OCI-LY7 (cell line): ENCODE data around the gene EXT2. TPM values are rescaled to one million over a fixed set of nuclear protein-coding genes. Genes with fewer than 3 reads are reported as not detected.

ENCODE experiments used
- BruUV-seq: library from RNA; stranded (reverse); fragments of 400-500 nt; replicated peaks from 2 replicates; lab custom pipeline; 2021; lab: Mats Ljungman, UMichigan
- CTCF ChIA-PET: fragments of 300-600 bp; sonication (Branson Sonifier 250); formaldehyde crosslinking; loops from one replicate; lab custom pipeline; 2022; ENCODE audit warnings: antibody characterized with exemption; ENCODE audit not compliant: unreplicated experiment; lab: Charles Lee
- POLR2A ChIA-PET: fragments of 300-600 bp; sonication (Branson Sonifier 250); formaldehyde crosslinking; loops from one replicate; lab custom pipeline; 2022; ENCODE audit warnings: antibody characterized with exemption; lab: Charles Lee
- DNase-seq: peaks from one replicate; pipeline ENCODE4 v3.0.0-alpha.2; 2015; ENCODE audit warnings: low spot score
- H2AFZ ChIP-seq: fragments of 200-600 bp; sonication (generic), shearing (Covaris generic); 2 replicates; pipeline ENCODE4 v1.6.1; 2014; ENCODE audit warnings: mild to moderate bottlenecking, antibody characterized with exemption, low read length, moderate library complexity
- H3K27ac ChIP-seq: fragments of 200-600 bp; sonication (generic); 2 replicates; pipeline ENCODE4 v1.5.1; 2014; ENCODE audit warnings: mixed run types, low read depth, mild to moderate bottlenecking, moderate library complexity, low read length, inconsistent platforms; ENCODE audit not compliant: poor library complexity, severe bottlenecking
- H3K36me3 ChIP-seq: fragments of 200-600 bp; sonication (generic); 2 replicates; pipeline ENCODE4 v1.6.1; 2014; ENCODE audit warnings: mild to moderate bottlenecking, antibody characterized with exemption, low read length, moderate library complexity, mixed read lengths; ENCODE audit not compliant: insufficient read depth
- H3K4me1 ChIP-seq: fragments of 200-600 bp; sonication (generic); 2 replicates; pipeline ENCODE4 v1.5.1; 2014; ENCODE audit warnings: mild to moderate bottlenecking, low read length; ENCODE audit not compliant: insufficient read depth, poor library complexity, severe bottlenecking
- H3K4me2 ChIP-seq: fragments of 200-600 bp; sonication (generic); 2 replicates; pipeline ENCODE4 v1.6.1; 2014; ENCODE audit warnings: mild to moderate bottlenecking, low read length
- H3K4me3 ChIP-seq: fragments of 200-600 bp; sonication (generic); 2 replicates; pipeline ENCODE4 v1.5.1; 2014; ENCODE audit warnings: mild to moderate bottlenecking, low read depth, low read length; ENCODE audit not compliant: poor library complexity, severe bottlenecking
- H3K79me2 ChIP-seq: fragments of 200-600 bp; sonication (generic); 2 replicates; pipeline ENCODE4 v1.6.1; 2016; ENCODE audit warnings: low read depth, mild to moderate bottlenecking, low read length, moderate library complexity, mixed read lengths; ENCODE audit not compliant: insufficient read depth
- H3K9me2 ChIP-seq: fragments of 200-600 bp; sonication (generic); 2 replicates; pipeline ENCODE4 v1.6.1; 2016; ENCODE audit warnings: mild to moderate bottlenecking, low read length, mixed read lengths; ENCODE audit not compliant: insufficient read depth
- H3K9me3 ChIP-seq: fragments of 200-600 bp; sonication (generic); 2 replicates; pipeline ENCODE4 v1.6.1; 2014; ENCODE audit warnings: mild to moderate bottlenecking, mixed run types, low read length, mixed read lengths
- H4K20me1 ChIP-seq: fragments of 200-600 bp; sonication (generic); 2 replicates; pipeline ENCODE4 v1.6.1; 2014; ENCODE audit warnings: mild to moderate bottlenecking, antibody characterized with exemption, low read length, moderate library complexity, mixed read lengths; ENCODE audit not compliant: insufficient read depth
- CTCF ChIP-seq: fragments of 200-600 bp; sonication (generic); conservative IDR thresholded peaks from 2 replicates; pipeline ENCODE4 v1.5.1; 2014; ENCODE audit warnings: mild to moderate bottlenecking, antibody characterized with exemption, low read length, moderate library complexity, mixed read lengths
- EZH2phosphoT487 ChIP-seq: fragments of 200-600 bp; sonication (generic); IDR thresholded peaks from 2 replicates; pipeline ENCODE4 v1.6.1; 2018; ENCODE audit warnings: low read depth, borderline replicate concordance, mild to moderate bottlenecking, mixed run types, antibody characterized with exemption, low read length, moderate library complexity, mixed read lengths
- intact Hi-C: fragments of 100-400 bp; cut with micrococcal nuclease; formaldehyde crosslinking; loops from one replicate; pipeline ENCODE4 v1.10.0; 2022; ENCODE audit not compliant: unreplicated experiment
- total RNA-seq, 2 experiments: library from RNA; depleted of rRNA in 1 of 2; stranded (reverse); fragments of >200 nt in 1 of 2; shearing (Covaris generic) in 1 of 2; gene quantifications; 2 replicates each; pipeline ENCODE4 v1.2.3, GENCODE V29; 2014 to 2022

Gene EXT2
- total RNA-seq, 2 experiments from 2014 or later, result 22.3 to 31.8 TPM

- no TSS peak for BruUV-seq
- CTCF ChIA-PET, result no interaction called here
- intact Hi-C loops, result no loop called here
- Histone ChIP-seq H3K4me3 (no peak overlapping the region), H3K79me2 (no peaks in the 10 kb centered on the region), H3K9me2 (no peaks in the 10 kb centered on the region), H3K36me3 (no peaks in the 10 kb centered on the region), H4K20me1 (no peaks in the 10 kb centered on the region; the same call in 1 of the 2 replicates), H2AFZ (no peak overlapping the region), H3K4me1 (no peaks in the 10 kb centered on the region), H3K9me3 (no peaks in the 10 kb centered on the region), H3K27ac (no peak overlapping the region), H3K4me2 (no peak overlapping the region)
- DNase-seq, result no peak
- TF ChIP-seq EZH2phosphoT487 (no peak), CTCF (no peak)
- POLR2A ChIA-PET, result interaction anchor here (0.7 to 1.5 kb wide), 4 partner anchors 11 to 1125 kb away, joined by 3 to 5 read pairs (median 3); no protein-coding TSS in a partner anchor
Observed at GRCh38 chr11:44172966-44173365, 77.5 kb downstream of the EXT2 start.

DNA sequence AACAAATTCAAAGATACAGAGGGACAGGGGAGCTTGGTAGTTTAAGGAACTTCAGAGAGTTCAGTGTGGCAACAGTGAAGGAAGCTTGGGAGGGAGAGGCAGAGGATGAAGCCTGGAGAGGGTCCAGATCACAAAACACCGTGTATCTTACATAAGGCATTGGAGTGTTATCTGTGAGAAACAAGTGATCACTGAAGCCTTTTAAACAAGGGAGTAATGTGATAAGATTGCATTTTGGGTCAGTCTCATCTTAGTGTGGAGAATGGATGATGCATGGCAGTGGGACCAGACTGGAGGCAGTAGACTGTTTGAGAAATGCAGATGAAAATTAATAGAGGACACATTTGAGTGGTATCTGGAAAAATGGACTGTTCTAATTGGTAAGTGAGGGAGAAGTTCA lies 79.4 kb downstream of the EXT2 start:
- TF ChIP-seq CTCF (no peak), EZH2phosphoT487 (no peak)
- POLR2A ChIA-PET, result no interaction called here
- H3K4me1 ChIP-seq, result no peaks in the 10 kb centered on the region
- H4K20me1 ChIP-seq, result no peaks in the 10 kb centered on the region; the same call in 1 of the 2 replicates
- intact Hi-C loops, result no loop called here
- no peak overlapping the region for H3K27ac ChIP-seq
- no peaks in the 10 kb centered on the region for H3K9me2 ChIP-seq
- no peaks in the 10 kb centered on the region for H3K9me3 ChIP-seq
- no peak overlapping the region for H2AFZ ChIP-seq
- CTCF ChIA-PET, result no interaction called here
- no peaks in the 10 kb centered on the region for H3K36me3 ChIP-seq
- no peaks in the 10 kb centered on the region for H3K79me2 ChIP-seq
- H3K4me2 ChIP-seq, result no peak overlapping the region
- no peak overlapping the region for H3K4me3 ChIP-seq
- no TSS peak for BruUV-seq
- DNase-seq, result no peak

GRCh38 chr11:44176546-44177213 lies 81.2 kb downstream of the EXT2 start:
- Histone ChIP-seq H3K4me2 (no peak overlapping the region), H4K20me1 (no peaks in the 10 kb centered on the region; the same call in 1 of the 2 replicates), H3K4me3 (no peak overlapping the region), H3K4me1 (no peaks in the 10 kb centered on the region), H2AFZ (no peak overlapping the region), H3K27ac (no peak overlapping the region), H3K9me2 (no peaks in the 10 kb centered on the region), H3K79me2 (no peaks in the 10 kb centered on the region), H3K36me3 (no peaks in the 10 kb centered on the region), H3K9me3 (no peaks in the 10 kb centered on the region)
- CTCF ChIA-PET, result no interaction called here
- POLR2A ChIA-PET, result interaction anchor here (0.6 to 2.5 kb wide), 3 partner anchors 10 to 72 kb away, joined by 3 to 9 read pairs (median 4); no protein-coding TSS in a partner anchor
- BruUV-seq, result no TSS peak
- TF ChIP-seq CTCF, result no peak
- TF ChIP-seq EZH2phosphoT487, result no peak
- intact Hi-C loops, result no loop called here
- no peak for DNase-seq
